GM23248 (cell line): Measurements from ENCODE around the gene ARHGEF37. TPM values are rescaled to one million over a fixed set of nuclear protein-coding genes. Genes with fewer than 3 reads are reported as not detected.
"Not testable (repeated sequence)": the region's sequence is repeated elsewhere in the genome, so short reads cannot be mapped to it uniquely, and the experiment has no call there.

Experiments used
- DNase-seq: peaks from one replicate; pipeline ENCODE4 v3.0.0-alpha.2; 2015
- H2AFZ ChIP-seq: fragments of 200-600 bp; sonication (generic); 2 replicates; pipeline ENCODE4 v1.6.1; 2016; ENCODE audit warnings: antibody characterized with exemption
- H3F3A ChIP-seq: fragments of 200-600 bp; sonication (generic); 2 replicates; pipeline ENCODE4 v1.6.1; 2016; ENCODE audit warnings: mild to moderate bottlenecking, antibody characterized with exemption, mixed run types; ENCODE audit not compliant: insufficient read depth
- H3K27ac ChIP-seq: fragments of 200-600 bp; sonication (generic); 2 replicates; pipeline ENCODE4 v1.5.1; 2016; ENCODE audit warnings: mild to moderate bottlenecking
- H3K27me3 ChIP-seq: fragments of 200-600 bp; sonication (generic); replicated peaks from 2 replicates; pipeline ENCODE4 v1.6.1; 2016; ENCODE audit warnings: mild to moderate bottlenecking; ENCODE audit not compliant: insufficient read depth
- H3K36me3 ChIP-seq: fragments of 200-600 bp; sonication (generic); 2 replicates; pipeline ENCODE4 v1.6.1; 2016; ENCODE audit warnings: low read depth, mild to moderate bottlenecking
- H3K4me1 ChIP-seq: fragments of 200-600 bp; sonication (generic); 2 replicates; pipeline ENCODE4 v1.6.1; 2016; ENCODE audit warnings: mild to moderate bottlenecking; ENCODE audit not compliant: insufficient read depth
- H3K4me2 ChIP-seq: fragments of 200-600 bp; sonication (generic); one replicate; pipeline ENCODE4 v1.6.1; 2016; ENCODE audit warnings: mild to moderate bottlenecking; ENCODE audit not compliant: unreplicated experiment
- H3K4me3 ChIP-seq: fragments of 200-600 bp; sonication (generic); 2 replicates; pipeline ENCODE4 v1.5.1; 2016; ENCODE audit warnings: mild to moderate bottlenecking
- H3K79me2 ChIP-seq: fragments of 200-600 bp; sonication (generic); 2 replicates; pipeline ENCODE4 v1.6.1; 2016; ENCODE audit warnings: mild to moderate bottlenecking; ENCODE audit not compliant: insufficient read depth
- H3K9ac ChIP-seq: fragments of 200-600 bp; sonication (generic); 2 replicates; pipeline ENCODE4 v1.6.1; 2016; ENCODE audit warnings: mild to moderate bottlenecking
- H3K9me2 ChIP-seq: fragments of 200-600 bp; sonication (generic); 2 replicates; pipeline ENCODE4 v1.6.1; 2016; ENCODE audit warnings: mixed run types, mild to moderate bottlenecking, moderate library complexity; ENCODE audit not compliant: insufficient read depth
- H3K9me3 ChIP-seq: fragments of 200-600 bp; sonication (generic); one replicate; pipeline ENCODE4 v1.6.1; 2017; ENCODE audit warnings: low read depth
- H4K20me1 ChIP-seq: fragments of 200-600 bp; sonication (generic); 2 replicates; pipeline ENCODE4 v1.6.0; 2016; ENCODE audit not compliant: insufficient read depth
- EZH2 ChIP-seq: fragments of 200-600 bp; sonication (generic); IDR thresholded peaks from 2 replicates; pipeline ENCODE4 v1.6.1; 2018; ENCODE audit warnings: antibody characterized with exemption, mild to moderate bottlenecking; ENCODE audit not compliant: insufficient read depth, poor library complexity, severe bottlenecking
- EZH2phosphoT487 ChIP-seq: fragments of 200-600 bp; sonication (generic); IDR thresholded peaks from 2 replicates; pipeline ENCODE4 v1.6.1; 2018; ENCODE audit warnings: antibody characterized with exemption, moderate library complexity, mild to moderate bottlenecking, low read depth; ENCODE audit not compliant: insufficient read depth
- WGBS, 2 experiments: methylation state at CpG; one replicate each; pipeline ENCODE4 v1.1.6; 2015 to 2017; ENCODE audit warnings: low lambda C conversion rate in 2 of 2, low coverage in 1 of 2; ENCODE audit errors: missing lambda C conversion rate in 2 of 2; 5-methylcytosine and 5-hydroxymethylcytosine counted together
- in situ Hi-C: fragments of 300-500 bp; cut with MboI; formaldehyde crosslinking; loops from 2 replicates; pipeline ENCODE4 v1.15.0; 2020
- polyA plus RNA-seq: library from polyadenylated mRNA; unstranded; fragments of >200 nt; fragmentation: Nextera tagmentation; extraction: Ambion mirVana; gene quantifications from 2 replicates; pipeline ENCODE4 v1.2.1, GENCODE V29; 2016
- total RNA-seq: library from RNA; depleted of rRNA; stranded (reverse); fragments of >200 nt; shearing (Covaris generic); gene quantifications from 2 replicates; pipeline ENCODE4 v1.2.3, GENCODE V29; 2014

Gene ARHGEF37
- total and polyA plus RNA-seq, 2 experiments from 2014 or later, result 0.51 to 0.97 TPM

DNA sequence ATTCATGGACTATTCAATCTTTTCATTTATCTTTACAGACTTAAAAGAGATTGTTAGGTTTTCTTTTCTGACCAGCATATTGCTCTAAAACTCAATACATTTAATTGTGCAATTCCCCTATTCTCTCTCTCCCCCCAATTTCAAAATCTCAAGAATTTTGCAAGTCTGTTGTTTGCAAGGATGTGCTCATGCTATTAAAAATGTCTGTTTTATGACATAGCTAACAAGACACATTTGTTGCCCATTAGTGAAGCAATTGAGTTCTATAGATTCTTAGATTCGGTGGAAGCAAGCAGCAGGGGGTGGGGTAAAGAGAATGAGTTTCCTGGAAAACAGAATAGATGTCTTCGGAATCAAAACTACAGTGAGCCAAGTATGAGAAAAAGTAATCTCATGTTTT is 21.6 kb upstream of the ARHGEF37 start:
- 5 to 6% methylated on average over 2 of the region's 2 CpGs for WGBS, 2 experiments

DNA sequence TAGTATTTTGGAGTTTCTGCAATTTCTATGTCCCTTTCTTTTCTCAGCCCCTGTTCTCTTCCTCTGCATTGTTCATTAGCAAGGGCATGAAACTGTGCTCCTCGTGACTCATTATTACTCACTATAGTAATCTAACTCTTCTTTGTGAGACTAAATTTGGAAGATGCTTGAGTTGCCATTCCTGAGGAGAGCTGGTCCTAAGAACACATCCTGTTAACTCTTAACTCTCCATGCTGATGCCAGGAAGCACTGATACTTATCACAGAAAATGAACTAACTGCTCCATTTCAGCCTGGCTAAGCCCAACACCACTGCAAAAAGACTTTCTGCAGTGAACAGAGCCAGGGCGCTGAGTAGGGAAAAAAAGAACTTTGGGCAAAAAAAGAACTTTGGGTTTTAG is 19.4 kb upstream of the ARHGEF37 start:
- Histone ChIP-seq H3K9ac (peak overlapping the region; percentile 69), H3K79me2 (0 out of 2 replicates have a peak, but pooled peaks cover 14% of the 10 kb centered on the region), H3K9me3 (no peaks in the 10 kb centered on the region), H3K27ac (peak overlapping the region; percentile 79), H3K9me2 (no peaks in the 10 kb centered on the region), H4K20me1 (no peaks in the 10 kb centered on the region), H3K27me3 (no peaks in the 10 kb centered on the region), H2AFZ (no peak overlapping the region), H3K4me3 (peak overlapping the region; percentile 64), H3K4me2 (peak overlapping the region; percentile 97), H3F3A (peaks cover 47% of the 10 kb centered on the region), H3K4me1 (peaks cover 55% of the 10 kb centered on the region), H3K36me3 (no peaks in the 10 kb centered on the region)
- peak; percentile 96 for DNase-seq
- in situ Hi-C loops, result loop anchor here (10.0 kb wide), 1 partner anchor 187 kb away; the partner anchor contains the start of gene IL17B
- TF ChIP-seq EZH2 (no peak), EZH2phosphoT487 (no peak)
- WGBS, 2 experiments, result 12 to 14% methylated on average over 2 of the region's 2 CpGs

More for the DNA sequence above, 21.6 kb upstream of the ARHGEF37 start:
- H3K79me2 ChIP-seq, result 0 out of 2 replicates have a peak, but pooled peaks cover 14% of the 10 kb centered on the region
- no peak for TF ChIP-seq EZH2
- TF ChIP-seq EZH2phosphoT487, result no peak
- peaks cover 55% of the 10 kb centered on the region for H3K4me1 ChIP-seq
- peak overlapping the region; percentile 30; the same call in 1 of the 2 replicates for H3K9ac ChIP-seq
- H3K9me2 ChIP-seq, result no peaks in the 10 kb centered on the region
- H3F3A ChIP-seq, result peaks cover 47% of the 10 kb centered on the region
- H2AFZ ChIP-seq, result peak overlapping the region; percentile 33
- peak; percentile 74 for DNase-seq
- peak overlapping the region; percentile 54 for H3K4me2 ChIP-seq
- no peaks in the 10 kb centered on the region for H3K36me3 ChIP-seq
- no peaks in the 10 kb centered on the region for H3K27me3 ChIP-seq
- peak overlapping the region; percentile 79 for H3K27ac ChIP-seq
- H4K20me1 ChIP-seq, result no peaks in the 10 kb centered on the region
- no peaks in the 10 kb centered on the region for H3K9me3 ChIP-seq
- H3K4me3 ChIP-seq, result 0 out of 2 replicates have a peak overlapping the region, but pooled peaks have one; percentile 9
- in situ Hi-C loops, result loop anchor here (10.0 kb wide), 1 partner anchor 185 kb away; the partner anchor contains the start of gene IL17B

DNA sequence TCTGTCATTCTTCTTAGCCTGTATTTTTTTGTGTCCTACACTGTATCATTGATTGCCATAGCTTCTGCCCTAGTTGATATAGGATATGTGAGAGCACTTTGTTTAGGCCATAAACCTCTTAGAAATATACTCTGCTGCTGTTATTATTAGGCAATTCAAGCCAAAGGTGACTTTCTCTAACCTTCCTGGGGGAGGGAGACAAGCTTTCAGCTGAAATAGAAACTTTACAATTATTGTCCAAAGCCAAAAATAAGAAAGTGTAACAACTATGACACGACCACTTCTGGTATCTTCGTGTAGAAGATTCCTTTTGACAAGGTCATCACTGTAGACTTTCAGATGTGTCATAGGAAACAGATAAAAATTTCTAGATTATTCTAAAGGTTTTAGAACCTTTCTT is 17.8 kb upstream of the ARHGEF37 start:
- Histone ChIP-seq H3F3A (peaks cover 47% of the 10 kb centered on the region), H3K9ac (peak overlapping the region; percentile 47), H3K27me3 (no peaks in the 10 kb centered on the region), H3K36me3 (no peaks in the 10 kb centered on the region), H3K9me3 (no peaks in the 10 kb centered on the region), H3K4me1 (peaks cover 55% of the 10 kb centered on the region), H4K20me1 (no peaks in the 10 kb centered on the region), H3K4me2 (peak overlapping the region; percentile 49), H3K4me3 (no peak overlapping the region), H3K79me2 (0 out of 2 replicates have a peak, but pooled peaks cover 14% of the 10 kb centered on the region), H3K9me2 (no peaks in the 10 kb centered on the region), H3K27ac (peak overlapping the region; percentile 79), H2AFZ (peak overlapping the region; percentile 45)
- TF ChIP-seq EZH2phosphoT487, result no peak
- no peak for TF ChIP-seq EZH2
- 1 to 2% methylated on average over 2 of the region's 2 CpGs for WGBS, 2 experiments
- peak; percentile 75 for DNase-seq
- in situ Hi-C loops, result loop anchor here (10.0 kb wide), 1 partner anchor 189 kb away; the partner anchor contains the start of gene IL17B

DNA sequence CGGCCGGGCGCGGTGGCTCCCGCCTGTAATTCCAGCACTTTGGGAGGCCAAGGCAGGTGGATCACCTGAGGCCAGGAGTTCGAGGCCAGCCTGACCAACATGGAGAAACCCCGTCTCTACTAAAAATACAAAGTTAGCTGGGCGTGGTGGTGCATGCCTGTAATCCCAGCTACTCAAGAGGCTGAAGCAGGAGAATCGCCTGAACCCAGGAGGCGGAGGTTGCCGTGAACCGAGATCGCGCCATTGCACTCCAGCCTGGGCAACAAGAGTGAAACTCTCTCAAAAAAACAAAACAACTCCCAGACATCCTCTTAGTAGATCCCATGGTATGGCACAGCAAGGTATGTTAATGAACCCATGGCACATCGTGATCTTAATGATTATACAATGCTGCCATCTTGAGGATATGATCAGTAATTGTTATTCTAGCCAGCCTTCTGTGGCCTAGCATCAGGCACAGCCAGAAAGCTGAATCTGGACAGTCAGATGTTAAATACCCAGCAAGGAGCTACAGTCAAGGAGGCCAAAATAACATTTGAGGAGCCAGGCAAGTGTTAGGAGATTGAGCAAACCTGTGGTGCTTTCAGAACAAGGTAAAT is 16.7 kb upstream of the ARHGEF37 start:
- peak overlapping the region; percentile 8 for H3K4me2 ChIP-seq
- not testable (repeated sequence) for H3K36me3 ChIP-seq
- peak; percentile 90 for DNase-seq

More for the DNA sequence above, 16.7 kb upstream of the ARHGEF37 start:
- H3K4me3 ChIP-seq, H4K20me1 ChIP-seq, H3K9me2 ChIP-seq, H3K9me3 ChIP-seq, H3K79me2 ChIP-seq, H3K27me3 ChIP-seq: not testable (repeated sequence)
- Histone ChIP-seq H3F3A (peaks cover 44% of the 10 kb centered on the region), H2AFZ (peak overlapping the region; percentile 62), H3K9ac (peak overlapping the region; percentile 47), H3K27ac (peak overlapping the region; percentile 79), H3K4me1 (peaks cover 49% of the 10 kb centered on the region)
- 57 to 62% methylated on average over 15 of the region's 15 CpGs for WGBS, 2 experiments
- in situ Hi-C loops, result loop anchor here (10.0 kb wide), 1 partner anchor 190 kb away; the partner anchor contains the start of gene IL17B
